Neural cell (in vitro differentiated cells): Measurements from ENCODE around the gene STPG3. TPM values are rescaled to one million over a fixed set of nuclear protein-coding genes. Genes with fewer than 3 reads are reported as not detected.

Experiments used
- H2AFZ ChIP-seq: fragments of 200-600, 300-800 bp; sonication (generic), shearing (Covaris generic); 2 replicates; pipeline ENCODE4 v1.6.0; 2014; ENCODE audit warnings: low read depth, mild to moderate bottlenecking, antibody characterized with exemption, low read length, moderate library complexity
- H3F3A ChIP-seq: fragments of 200-600 bp; shearing (Covaris generic); 2 replicates; pipeline ENCODE4 v1.6.1; 2016; ENCODE audit warnings: mild to moderate bottlenecking, moderate library complexity, mixed read lengths, antibody characterized with exemption, low read length; ENCODE audit not compliant: insufficient read depth, poor library complexity, severe bottlenecking
- H3K27ac ChIP-seq: fragments of 200-600, 300-800 bp; sonication (generic), shearing (Covaris generic); 2 replicates; pipeline ENCODE4 v1.5.1; 2014; ENCODE audit warnings: mild to moderate bottlenecking, low read length, moderate library complexity
- H3K27me3 ChIP-seq: fragments of 300-800, 200-600 bp; sonication (generic), shearing (Covaris generic); 2 replicates; pipeline ENCODE4 v1.6.0; 2014; ENCODE audit warnings: mild to moderate bottlenecking, low read depth, low read length, moderate library complexity; ENCODE audit not compliant: insufficient read depth
- H3K36me3 ChIP-seq: fragments of 300-800, 200-600 bp; sonication (generic), shearing (Covaris generic); 2 replicates; pipeline ENCODE4 v1.5.1; 2014; ENCODE audit warnings: mild to moderate bottlenecking, antibody characterized with exemption, low read length, moderate library complexity; ENCODE audit not compliant: insufficient read depth
- H3K4me2 ChIP-seq: fragments of 300-800, 200-600 bp; sonication (generic), shearing (Covaris generic); 2 replicates; pipeline ENCODE4 v1.6.0; 2014; ENCODE audit warnings: mild to moderate bottlenecking, low read length
- H3K4me3 ChIP-seq: fragments of 300-800, 200-600 bp; sonication (generic), shearing (Covaris generic); 2 replicates; pipeline ENCODE4 v1.5.1; 2014; ENCODE audit warnings: mild to moderate bottlenecking, low read length, moderate library complexity
- H3K79me2 ChIP-seq: fragments of 200-600 bp; shearing (Covaris generic); replicated peaks from 2 replicates; pipeline ENCODE4 v1.6.0; 2014; ENCODE audit warnings: mild to moderate bottlenecking, low read length, moderate library complexity; ENCODE audit not compliant: insufficient read depth
- H3K9ac ChIP-seq: fragments of 300-800, 200-600 bp; sonication (generic), shearing (Covaris generic); 2 replicates; pipeline ENCODE4 v1.6.1; 2016; ENCODE audit warnings: mild to moderate bottlenecking, low read length, mixed read lengths
- H3K9me2 ChIP-seq: fragments of 200-600 bp; shearing (Covaris generic); 2 replicates; pipeline ENCODE4 v1.6.1; 2016; ENCODE audit warnings: mild to moderate bottlenecking, low read length, mixed read lengths; ENCODE audit not compliant: insufficient read depth
- H3K9me3 ChIP-seq: fragments of 200-600, 300-800 bp; sonication (generic), shearing (Covaris generic); 2 replicates; pipeline ENCODE4 v1.6.1; 2016; ENCODE audit warnings: mild to moderate bottlenecking, mixed run types, low read length, moderate library complexity, mixed read lengths
- H4K20me1 ChIP-seq: fragments of 200-600 bp; shearing (Covaris generic); 2 replicates; pipeline ENCODE4 v1.6.1; 2016; ENCODE audit warnings: mild to moderate bottlenecking, mixed run types; ENCODE audit not compliant: insufficient read depth
- EP300 ChIP-seq: fragments of 450-650 bp; conservative IDR thresholded peaks from 2 replicates; pipeline ENCODE4 v1.6.1; 2014; ENCODE audit warnings: antibody characterized with exemption, mild to moderate bottlenecking, moderate library complexity; ENCODE audit not compliant: poor library complexity, severe bottlenecking
- EZH2 ChIP-seq: fragments of 200-600, 300-800 bp; shearing (Covaris generic), sonication (generic); IDR thresholded peaks from 2 replicates; pipeline ENCODE4 v1.6.1; 2014; ENCODE audit warnings: antibody characterized with exemption, low read length, borderline replicate concordance, mild to moderate bottlenecking; ENCODE audit not compliant: insufficient read depth, poor library complexity, severe bottlenecking
- MXI1 ChIP-seq: fragments of 450-650 bp; conservative IDR thresholded peaks from 2 replicates; pipeline ENCODE4 v1.6.1; 2014; ENCODE audit warnings: antibody characterized with exemption, mild to moderate bottlenecking; ENCODE audit not compliant: poor library complexity, severe bottlenecking
- POLR2AphosphoS5 ChIP-seq: IDR thresholded peaks from 2 replicates; pipeline ENCODE4 v1.6.1; 2012
- RAD21 ChIP-seq: fragments of 450-650 bp; conservative IDR thresholded peaks from 2 replicates; pipeline ENCODE4 v1.6.1; 2014; ENCODE audit warnings: antibody characterized with exemption, mild to moderate bottlenecking, moderate library complexity
- SMC3 ChIP-seq: fragments of 450-650 bp; conservative IDR thresholded peaks from 2 replicates; pipeline ENCODE4 v1.6.1; 2014; ENCODE audit warnings: antibody characterized with exemption, mild to moderate bottlenecking, moderate library complexity; ENCODE audit not compliant: poor library complexity
- TAF1 ChIP-seq: IDR thresholded peaks from 2 replicates; pipeline ENCODE4 v1.6.1; 2012; ENCODE audit warnings: low read depth
- polyA plus RNA-seq: library from polyadenylated mRNA; depleted of rRNA; stranded (reverse); fragments of >200 nt; gene quantifications from 2 replicates; pipeline ENCODE4 v1.2.3, GENCODE V29; 2014
- TF ChIP-seq, protein P1 (sequence below): fragments of 450-650 bp; IDR thresholded peaks from 2 replicates; pipeline ENCODE4 v1.5.1; 2014; ENCODE audit warnings: antibody characterized with exemption, mild to moderate bottlenecking, moderate library complexity; ENCODE audit not compliant: poor library complexity, severe bottlenecking
- TF ChIP-seq, protein P2 (sequence below): IDR thresholded peaks from 2 replicates; pipeline ENCODE4 v1.6.1; 2012; ENCODE audit warnings: borderline replicate concordance

STPG3 gene
- polyA plus RNA-seq, 1 donor from 2014 or later = not detected

DNA sequence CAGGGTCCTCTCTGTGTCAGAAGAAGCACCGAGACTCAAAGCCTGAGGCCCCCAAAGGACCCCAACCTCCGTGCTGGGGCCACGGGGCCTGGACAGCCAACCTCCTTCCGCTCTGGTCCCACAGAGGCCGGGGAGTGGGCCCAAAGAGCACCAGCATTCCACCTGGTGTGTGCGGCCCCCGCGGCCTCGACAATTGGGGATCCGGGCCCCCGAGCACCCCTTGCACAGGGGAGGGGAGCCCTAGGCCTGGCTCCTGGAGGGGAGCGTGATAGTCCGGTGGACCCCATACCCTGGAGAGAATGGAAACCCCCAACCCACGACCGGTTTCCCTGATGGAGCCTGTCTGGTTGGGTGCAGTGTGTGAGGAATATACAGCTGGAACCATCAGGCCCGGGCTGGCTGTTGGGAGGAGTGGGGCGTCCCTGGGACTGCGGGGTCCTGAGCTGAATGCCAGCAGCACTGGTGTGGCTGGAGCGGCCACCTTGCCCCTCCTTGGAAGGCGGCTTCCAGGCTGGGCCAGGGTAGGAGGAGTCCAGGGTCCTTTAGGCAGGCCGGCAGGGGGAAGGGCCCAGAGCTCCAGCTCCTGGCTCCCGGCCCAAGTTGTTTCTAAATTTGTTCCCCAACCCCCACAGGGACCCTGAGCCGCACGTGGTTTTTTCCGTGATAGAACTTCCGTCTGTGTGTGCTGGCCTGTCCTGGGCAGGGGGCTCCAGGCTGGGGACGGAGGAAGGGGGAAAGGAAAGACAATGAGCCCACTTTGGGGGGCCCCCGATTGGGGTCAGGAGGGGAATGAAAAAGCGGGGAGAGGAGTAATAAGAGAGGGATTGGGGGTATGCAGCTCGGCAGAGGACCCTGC lies 25.6 kb downstream of the STPG3 start:
- H2AFZ ChIP-seq = no peak overlapping the region
- no peaks in the 10 kb centered on the region for H3K79me2 ChIP-seq
- TF ChIP-seq, protein P1, sequence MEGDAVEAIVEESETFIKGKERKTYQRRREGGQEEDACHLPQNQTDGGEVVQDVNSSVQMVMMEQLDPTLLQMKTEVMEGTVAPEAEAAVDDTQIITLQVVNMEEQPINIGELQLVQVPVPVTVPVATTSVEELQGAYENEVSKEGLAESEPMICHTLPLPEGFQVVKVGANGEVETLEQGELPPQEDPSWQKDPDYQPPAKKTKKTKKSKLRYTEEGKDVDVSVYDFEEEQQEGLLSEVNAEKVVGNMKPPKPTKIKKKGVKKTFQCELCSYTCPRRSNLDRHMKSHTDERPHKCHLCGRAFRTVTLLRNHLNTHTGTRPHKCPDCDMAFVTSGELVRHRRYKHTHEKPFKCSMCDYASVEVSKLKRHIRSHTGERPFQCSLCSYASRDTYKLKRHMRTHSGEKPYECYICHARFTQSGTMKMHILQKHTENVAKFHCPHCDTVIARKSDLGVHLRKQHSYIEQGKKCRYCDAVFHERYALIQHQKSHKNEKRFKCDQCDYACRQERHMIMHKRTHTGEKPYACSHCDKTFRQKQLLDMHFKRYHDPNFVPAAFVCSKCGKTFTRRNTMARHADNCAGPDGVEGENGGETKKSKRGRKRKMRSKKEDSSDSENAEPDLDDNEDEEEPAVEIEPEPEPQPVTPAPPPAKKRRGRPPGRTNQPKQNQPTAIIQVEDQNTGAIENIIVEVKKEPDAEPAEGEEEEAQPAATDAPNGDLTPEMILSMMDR = no peak
- TF ChIP-seq EP300 (no peak), TAF1 (no peak), EZH2 (no peak), POLR2AphosphoS5 (no peak), RAD21 (no peak), MXI1 (no peak), SMC3 (no peak)
- TF ChIP-seq, protein P2, sequence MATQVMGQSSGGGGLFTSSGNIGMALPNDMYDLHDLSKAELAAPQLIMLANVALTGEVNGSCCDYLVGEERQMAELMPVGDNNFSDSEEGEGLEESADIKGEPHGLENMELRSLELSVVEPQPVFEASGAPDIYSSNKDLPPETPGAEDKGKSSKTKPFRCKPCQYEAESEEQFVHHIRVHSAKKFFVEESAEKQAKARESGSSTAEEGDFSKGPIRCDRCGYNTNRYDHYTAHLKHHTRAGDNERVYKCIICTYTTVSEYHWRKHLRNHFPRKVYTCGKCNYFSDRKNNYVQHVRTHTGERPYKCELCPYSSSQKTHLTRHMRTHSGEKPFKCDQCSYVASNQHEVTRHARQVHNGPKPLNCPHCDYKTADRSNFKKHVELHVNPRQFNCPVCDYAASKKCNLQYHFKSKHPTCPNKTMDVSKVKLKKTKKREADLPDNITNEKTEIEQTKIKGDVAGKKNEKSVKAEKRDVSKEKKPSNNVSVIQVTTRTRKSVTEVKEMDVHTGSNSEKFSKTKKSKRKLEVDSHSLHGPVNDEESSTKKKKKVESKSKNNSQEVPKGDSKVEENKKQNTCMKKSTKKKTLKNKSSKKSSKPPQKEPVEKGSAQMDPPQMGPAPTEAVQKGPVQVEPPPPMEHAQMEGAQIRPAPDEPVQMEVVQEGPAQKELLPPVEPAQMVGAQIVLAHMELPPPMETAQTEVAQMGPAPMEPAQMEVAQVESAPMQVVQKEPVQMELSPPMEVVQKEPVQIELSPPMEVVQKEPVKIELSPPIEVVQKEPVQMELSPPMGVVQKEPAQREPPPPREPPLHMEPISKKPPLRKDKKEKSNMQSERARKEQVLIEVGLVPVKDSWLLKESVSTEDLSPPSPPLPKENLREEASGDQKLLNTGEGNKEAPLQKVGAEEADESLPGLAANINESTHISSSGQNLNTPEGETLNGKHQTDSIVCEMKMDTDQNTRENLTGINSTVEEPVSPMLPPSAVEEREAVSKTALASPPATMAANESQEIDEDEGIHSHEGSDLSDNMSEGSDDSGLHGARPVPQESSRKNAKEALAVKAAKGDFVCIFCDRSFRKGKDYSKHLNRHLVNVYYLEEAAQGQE = no peak
- no peak overlapping the region for H3K9ac ChIP-seq
- H3K4me2 ChIP-seq = no peak overlapping the region
- no peak overlapping the region for H3K4me3 ChIP-seq
- H3F3A ChIP-seq = no peaks in the 10 kb centered on the region
- peaks cover 15% of the 10 kb centered on the region for H3K27me3 ChIP-seq
- H4K20me1 ChIP-seq = no peaks in the 10 kb centered on the region
- peaks cover 7% of the 10 kb centered on the region for H3K36me3 ChIP-seq
- H3K9me2 ChIP-seq = no peaks in the 10 kb centered on the region
- no peaks in the 10 kb centered on the region for H3K9me3 ChIP-seq
- no peak overlapping the region for H3K27ac ChIP-seq

DNA sequence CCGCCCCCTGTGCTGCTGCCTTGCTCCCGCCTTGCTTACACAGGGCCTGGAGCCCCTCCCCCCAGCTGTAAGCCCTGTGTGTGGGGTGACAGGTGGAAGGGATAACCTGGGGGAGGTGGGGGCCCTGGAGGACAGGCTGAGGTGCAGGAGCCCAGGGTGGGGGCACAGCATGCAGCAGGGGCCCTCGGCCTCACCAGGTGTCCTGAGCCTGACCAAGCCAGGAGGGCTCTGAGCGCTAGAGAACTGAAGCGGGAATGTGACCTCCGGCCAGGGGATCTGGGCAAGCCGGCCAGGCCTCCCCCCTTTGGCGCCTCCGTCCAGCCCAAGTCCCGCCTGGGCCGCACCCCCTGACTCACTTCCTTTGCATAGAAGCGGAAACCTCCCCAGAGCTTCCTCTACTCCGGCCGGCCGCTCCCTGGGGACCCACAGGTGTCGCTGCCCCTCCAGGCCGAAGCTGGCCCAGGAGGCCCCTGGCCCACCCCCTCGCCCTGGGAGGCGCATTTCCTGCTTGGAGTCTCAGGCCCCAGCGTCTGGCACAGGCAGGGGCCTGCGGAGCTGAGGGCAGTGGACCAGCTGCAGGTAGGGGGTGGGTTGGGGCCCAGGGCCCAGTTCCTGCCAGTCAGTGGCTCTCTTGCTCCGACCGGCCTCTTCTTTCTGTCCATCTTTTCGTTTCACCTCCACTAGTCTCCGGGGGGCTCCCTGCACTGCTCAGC lies 26.4 kb downstream of the STPG3 start, which contains the start of gene TOR4A:
Gene TOR4A, plus strand, starts transcription at position 398 of the 713 bp plus-strand sequence. CDS start 964 bp downstream, outside the sequence.
- Histone ChIP-seq H3K27me3 (peaks cover 18% of the 10 kb centered on the region), H3K4me3 (no peak within 1 kb of the TSS), H3K9me3 (no peaks in the 10 kb centered on the region), H3F3A (no peaks in the 10 kb centered on the region), H4K20me1 (no peaks in the 10 kb centered on the region), H3K4me2 (no peak within 1 kb of the TSS), H3K27ac (no peak within 1 kb of the TSS), H3K79me2 (no peaks in the 10 kb centered on the region), H3K36me3 (peaks cover 4% of the 10 kb centered on the region), H2AFZ (no peak within 1 kb of the TSS), H3K9me2 (no peaks in the 10 kb centered on the region), H3K9ac (no peak within 1 kb of the TSS)
- TF ChIP-seq EZH2 = no peak
- TF ChIP-seq TAF1 = no peak
- no peak for TF ChIP-seq POLR2AphosphoS5
- TF ChIP-seq, protein P1 = no peak
- no peak for TF ChIP-seq MXI1
- TF ChIP-seq SMC3 = no peak
- TF ChIP-seq, protein P2 = no peak
- TF ChIP-seq RAD21 = no peak
- no peak for TF ChIP-seq EP300
